Smooth muscle cell (in vitro differentiated cells): ENCODE data around the gene LHFPL3. TPM values are rescaled to one million over a fixed set of nuclear protein-coding genes. Genes with fewer than 3 reads are reported as not detected.

Experiments
- DNase-seq: peaks from one replicate; lab custom pipeline; 2025; ENCODE audit not compliant: unreplicated experiment; lab: John Stamatoyannopoulos, UW
- H2AFZ ChIP-seq: fragments of 200-600 bp; sonication (generic); 2 replicates; pipeline ENCODE4 v1.6.0; 2016; ENCODE audit warnings: antibody characterized with exemption, low read depth, mild to moderate bottlenecking
- H3F3A ChIP-seq: fragments of 200-600 bp; sonication (generic); 2 replicates; pipeline ENCODE4 v1.6.0; 2017; ENCODE audit warnings: antibody characterized with exemption, low read depth
- H3K27ac ChIP-seq: fragments of 200-600 bp; sonication (generic); 2 replicates; pipeline ENCODE4 v1.5.1; 2016; ENCODE audit warnings: low read depth, mild to moderate bottlenecking
- H3K27me3 ChIP-seq: fragments of 200-600 bp; sonication (generic); 2 replicates; pipeline ENCODE4 v1.6.1; 2016; ENCODE audit warnings: low read depth, mild to moderate bottlenecking
- H3K36me3 ChIP-seq: fragments of 200-600 bp; sonication (generic); 2 replicates; pipeline ENCODE4 v1.5.1; 2016; ENCODE audit warnings: low read depth
- H3K4me1 ChIP-seq: fragments of 200-600 bp; sonication (generic); 2 replicates; pipeline ENCODE4 v1.5.1; 2016; ENCODE audit warnings: low read depth
- H3K4me2 ChIP-seq: fragments of 200-600 bp; sonication (generic); 2 replicates; pipeline ENCODE4 v1.6.0; 2016; ENCODE audit warnings: mild to moderate bottlenecking
- H3K4me3 ChIP-seq: fragments of 200-600 bp; sonication (generic); 2 replicates; pipeline ENCODE4 v1.5.1; 2016; ENCODE audit warnings: mild to moderate bottlenecking
- H3K79me2 ChIP-seq: fragments of 200-600 bp; sonication (generic); 2 replicates; pipeline ENCODE4 v1.6.0; 2016; ENCODE audit warnings: low read depth, mild to moderate bottlenecking
- H3K9ac ChIP-seq: fragments of 200-600 bp; sonication (generic); 2 replicates; pipeline ENCODE4 v1.6.0; 2016; ENCODE audit warnings: low read depth
- H3K9me3 ChIP-seq: fragments of 200-600 bp; sonication (generic); replicated peaks from 2 replicates; pipeline ENCODE4 v1.5.1; 2016; ENCODE audit warnings: low read depth
- H4K20me1 ChIP-seq: fragments of 200-600 bp; sonication (generic); 2 replicates; pipeline ENCODE4 v1.6.0; 2016; ENCODE audit warnings: low read depth
- WGBS: methylation state at CpG from one replicate; pipeline ENCODE4 v1.1.7; 2016; ENCODE audit warnings: low lambda C conversion rate; 5-methylcytosine and 5-hydroxymethylcytosine counted together
- polyA plus RNA-seq: library from polyadenylated mRNA; unstranded; fragments of >200 nt; fragmentation: Nextera tagmentation; extraction: Ambion mirVana; gene quantifications from 2 replicates; pipeline ENCODE4 v1.2.1, GENCODE V29; 2016
- total RNA-seq: library from RNA; depleted of rRNA; stranded (reverse); fragments of >200 nt; gene quantifications from 2 replicates; pipeline ENCODE4 v1.2.3, GENCODE V29; 2014
- TF ChIP-seq, protein P1 (sequence below): fragments of 200-600 bp; sonication (generic); IDR thresholded peaks from 2 replicates; pipeline ENCODE4 v1.5.1; 2017; ENCODE audit warnings: borderline replicate concordance, mild to moderate bottlenecking, antibody characterized with exemption; ENCODE audit not compliant: insufficient read depth, poor library complexity, severe bottlenecking

LHFPL3 gene
- total and polyA plus RNA-seq, 2 experiments from 2014 or later = not detected

GRCh38 chr7:104530251-104530650 lies 201.8 kb downstream of the LHFPL3 start:
- Histone ChIP-seq H3K4me3 (no peak overlapping the region), H3K27ac (no peak overlapping the region), H3K9ac (no peak overlapping the region), H3K4me1 (no peaks in the 10 kb centered on the region), H3K4me2 (no peak overlapping the region), H3K27me3 (no peaks in the 10 kb centered on the region), H3K79me2 (no peaks in the 10 kb centered on the region), H3K36me3 (no peaks in the 10 kb centered on the region), H4K20me1 (no peaks in the 10 kb centered on the region), H2AFZ (no peak overlapping the region), H3K9me3 (no peaks in the 10 kb centered on the region), H3F3A (no peaks in the 10 kb centered on the region)
- DNase-seq = no peak
- 69% methylated on average over 5 of the region's 5 CpGs for WGBS
- TF ChIP-seq, protein P1, sequence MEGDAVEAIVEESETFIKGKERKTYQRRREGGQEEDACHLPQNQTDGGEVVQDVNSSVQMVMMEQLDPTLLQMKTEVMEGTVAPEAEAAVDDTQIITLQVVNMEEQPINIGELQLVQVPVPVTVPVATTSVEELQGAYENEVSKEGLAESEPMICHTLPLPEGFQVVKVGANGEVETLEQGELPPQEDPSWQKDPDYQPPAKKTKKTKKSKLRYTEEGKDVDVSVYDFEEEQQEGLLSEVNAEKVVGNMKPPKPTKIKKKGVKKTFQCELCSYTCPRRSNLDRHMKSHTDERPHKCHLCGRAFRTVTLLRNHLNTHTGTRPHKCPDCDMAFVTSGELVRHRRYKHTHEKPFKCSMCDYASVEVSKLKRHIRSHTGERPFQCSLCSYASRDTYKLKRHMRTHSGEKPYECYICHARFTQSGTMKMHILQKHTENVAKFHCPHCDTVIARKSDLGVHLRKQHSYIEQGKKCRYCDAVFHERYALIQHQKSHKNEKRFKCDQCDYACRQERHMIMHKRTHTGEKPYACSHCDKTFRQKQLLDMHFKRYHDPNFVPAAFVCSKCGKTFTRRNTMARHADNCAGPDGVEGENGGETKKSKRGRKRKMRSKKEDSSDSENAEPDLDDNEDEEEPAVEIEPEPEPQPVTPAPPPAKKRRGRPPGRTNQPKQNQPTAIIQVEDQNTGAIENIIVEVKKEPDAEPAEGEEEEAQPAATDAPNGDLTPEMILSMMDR = no peak

GRCh38 chr7:104534149-104534548 lies 205.7 kb downstream of the LHFPL3 start:
- TF ChIP-seq, protein P1 = no peak
- Histone ChIP-seq H3K4me1 (no peaks in the 10 kb centered on the region), H4K20me1 (no peaks in the 10 kb centered on the region), H3K27ac (no peak overlapping the region), H3K27me3 (no peaks in the 10 kb centered on the region), H3K79me2 (no peaks in the 10 kb centered on the region), H3F3A (no peaks in the 10 kb centered on the region), H2AFZ (no peak overlapping the region), H3K36me3 (no peaks in the 10 kb centered on the region), H3K4me3 (no peak overlapping the region), H3K9me3 (no peaks in the 10 kb centered on the region), H3K9ac (no peak overlapping the region), H3K4me2 (no peak overlapping the region)
- no peak for DNase-seq
- 59% methylated on average over 4 of the region's 4 CpGs for WGBS

DNA sequence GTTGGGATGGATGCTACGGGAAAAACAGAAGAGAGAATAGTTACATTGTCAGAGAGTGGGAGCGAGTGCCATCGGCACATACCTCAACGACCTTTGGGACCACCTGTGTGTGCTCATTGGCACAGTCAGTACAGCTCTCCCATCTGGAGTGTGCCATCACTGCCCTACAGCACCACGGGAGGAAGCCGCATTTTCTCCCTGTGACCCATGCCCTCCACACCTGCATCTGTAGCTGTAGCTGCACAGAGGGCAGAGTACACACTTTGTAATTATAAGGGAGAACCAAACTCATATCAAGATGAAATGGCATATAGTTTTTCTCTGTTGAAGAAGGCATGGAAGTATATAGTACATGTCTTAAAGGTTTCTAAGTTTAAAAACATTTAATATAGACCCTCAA lies 207.4 kb downstream of the LHFPL3 start:
- Histone ChIP-seq H3K4me3 (no peak overlapping the region), H4K20me1 (no peaks in the 10 kb centered on the region), H2AFZ (no peak overlapping the region), H3K4me2 (no peak overlapping the region), H3K27ac (no peak overlapping the region), H3K79me2 (no peaks in the 10 kb centered on the region), H3K9me3 (no peaks in the 10 kb centered on the region), H3K27me3 (no peaks in the 10 kb centered on the region), H3K36me3 (no peaks in the 10 kb centered on the region), H3F3A (no peaks in the 10 kb centered on the region), H3K9ac (no peak overlapping the region), H3K4me1 (no peaks in the 10 kb centered on the region)
- WGBS = 82% methylated on average over 6 of the region's 6 CpGs
- no peak for DNase-seq
- TF ChIP-seq, protein P1 = no peak

DNA sequence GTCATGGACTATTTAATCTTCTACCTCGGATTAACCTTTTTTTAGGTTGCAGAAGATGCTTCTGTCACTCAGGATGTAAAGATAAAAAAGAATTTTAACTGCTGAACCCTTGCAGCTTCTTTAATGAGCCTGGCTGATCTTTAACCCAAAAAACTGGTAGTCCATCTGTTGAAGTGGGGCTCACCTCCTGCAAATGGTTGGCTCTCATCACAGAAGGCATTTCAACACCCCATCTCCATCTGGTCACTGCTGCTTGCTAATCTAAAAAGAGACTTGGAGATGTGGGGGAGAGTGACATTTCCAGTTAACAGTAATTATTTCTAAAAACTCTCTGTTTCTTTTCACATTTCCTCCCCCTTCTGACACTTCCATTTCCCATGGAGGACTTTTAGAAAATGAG lies 208.6 kb downstream of the LHFPL3 start:
- TF ChIP-seq, protein P1 = no peak
- no peak overlapping the region for H3K4me2 ChIP-seq
- no peaks in the 10 kb centered on the region for H4K20me1 ChIP-seq
- H3K9me3 ChIP-seq = no peaks in the 10 kb centered on the region
- no peaks in the 10 kb centered on the region for H3K79me2 ChIP-seq
- H3K4me3 ChIP-seq = no peak overlapping the region
- WGBS = 32% methylated on average over 1 of the region's 1 CpG
- no peaks in the 10 kb centered on the region for H3K4me1 ChIP-seq
- no peak overlapping the region for H3K9ac ChIP-seq
- no peaks in the 10 kb centered on the region for H3F3A ChIP-seq
- no peak overlapping the region for H3K27ac ChIP-seq
- no peaks in the 10 kb centered on the region for H3K36me3 ChIP-seq
- no peak for DNase-seq
- no peak overlapping the region for H2AFZ ChIP-seq
- no peaks in the 10 kb centered on the region for H3K27me3 ChIP-seq
